BJ (cell line): ENCODE results near the gene UGGT2. TPM values are rescaled to one million over a fixed set of nuclear protein-coding genes. Genes with fewer than 3 reads are reported as not detected.

Source experiments
- CTCF ChIA-PET: fragments of 350-600 bp; formaldehyde crosslinking; extraction: SDS; loops from one replicate; lab custom pipeline; 2021; ENCODE audit warnings: antibody characterized with exemption, inconsistent platforms; lab: Yijun Ruan, JAX
- POLR2A ChIA-PET: fragments of 300-600 bp; sonication (Branson Sonifier 250); formaldehyde crosslinking; extraction: SDS; loops from one replicate; lab custom pipeline; 2021; ENCODE audit warnings: antibody characterized with exemption; lab: Charles Lee
- DNase-seq: peaks from one replicate; pipeline ENCODE4 v3.0.0-alpha.2; 2011; ENCODE audit warnings: low read depth
- H3K27me3 ChIP-seq: 2 replicates; pipeline ENCODE4 v1.6.0; 2011; ENCODE audit warnings: low read length; ENCODE audit not compliant: control insufficient read depth, insufficient read depth
- H3K36me3 ChIP-seq: 2 replicates; pipeline ENCODE4 v1.5.1; 2011; ENCODE audit warnings: low read length; ENCODE audit not compliant: control insufficient read depth, insufficient read depth
- H3K4me3 ChIP-seq: 2 replicates; pipeline ENCODE4 v1.5.1; 2011; ENCODE audit warnings: low read depth, mild to moderate bottlenecking, control low read depth, low read length
- polyA plus RNA-seq: library from polyadenylated mRNA; depleted of rRNA; stranded (reverse); fragments of >200 nt; gene quantifications from 2 replicates; pipeline ENCODE4 v1.2.3, GENCODE V29; 2011
- TF ChIP-seq, protein P1 (sequence below): IDR thresholded peaks from 2 replicates; pipeline ENCODE4 v1.5.1; 2011; ENCODE audit warnings: low read depth, mild to moderate bottlenecking, control low read depth, inconsistent platforms, low read length, moderate library complexity; ENCODE audit not compliant: insufficient read depth

UGGT2 gene
- polyA plus RNA-seq, 1 experiment = 20.2 TPM

DNA sequence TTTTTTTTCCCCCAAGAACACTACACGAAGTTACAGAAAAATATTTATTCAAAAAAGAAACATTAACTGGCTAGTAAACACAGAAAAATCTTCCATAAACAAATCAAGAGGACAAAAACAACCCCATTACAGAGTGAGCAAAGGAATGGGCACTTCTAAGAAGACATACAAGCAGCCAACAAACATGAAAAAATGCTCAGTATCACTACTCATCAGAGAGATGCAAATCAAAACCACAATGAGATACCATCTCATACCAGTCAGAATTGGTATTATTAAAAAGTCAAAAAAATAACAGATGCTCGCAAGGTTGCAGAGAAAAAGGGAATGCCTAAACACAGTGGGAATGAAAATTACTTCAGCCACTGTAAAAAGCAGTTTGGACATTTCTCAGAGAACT lies 131.7 kb downstream of the UGGT2 start:
- peak; percentile 8 for DNase-seq
- ChIA-PET CTCF (no interaction called here), POLR2A (no interaction called here)
- no peak overlapping the region for H3K4me3 ChIP-seq
- H3K36me3 ChIP-seq = no peaks in the 10 kb centered on the region
- TF ChIP-seq, protein P1, sequence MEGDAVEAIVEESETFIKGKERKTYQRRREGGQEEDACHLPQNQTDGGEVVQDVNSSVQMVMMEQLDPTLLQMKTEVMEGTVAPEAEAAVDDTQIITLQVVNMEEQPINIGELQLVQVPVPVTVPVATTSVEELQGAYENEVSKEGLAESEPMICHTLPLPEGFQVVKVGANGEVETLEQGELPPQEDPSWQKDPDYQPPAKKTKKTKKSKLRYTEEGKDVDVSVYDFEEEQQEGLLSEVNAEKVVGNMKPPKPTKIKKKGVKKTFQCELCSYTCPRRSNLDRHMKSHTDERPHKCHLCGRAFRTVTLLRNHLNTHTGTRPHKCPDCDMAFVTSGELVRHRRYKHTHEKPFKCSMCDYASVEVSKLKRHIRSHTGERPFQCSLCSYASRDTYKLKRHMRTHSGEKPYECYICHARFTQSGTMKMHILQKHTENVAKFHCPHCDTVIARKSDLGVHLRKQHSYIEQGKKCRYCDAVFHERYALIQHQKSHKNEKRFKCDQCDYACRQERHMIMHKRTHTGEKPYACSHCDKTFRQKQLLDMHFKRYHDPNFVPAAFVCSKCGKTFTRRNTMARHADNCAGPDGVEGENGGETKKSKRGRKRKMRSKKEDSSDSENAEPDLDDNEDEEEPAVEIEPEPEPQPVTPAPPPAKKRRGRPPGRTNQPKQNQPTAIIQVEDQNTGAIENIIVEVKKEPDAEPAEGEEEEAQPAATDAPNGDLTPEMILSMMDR = no peak
- no peaks in the 10 kb centered on the region for H3K27me3 ChIP-seq

DNA sequence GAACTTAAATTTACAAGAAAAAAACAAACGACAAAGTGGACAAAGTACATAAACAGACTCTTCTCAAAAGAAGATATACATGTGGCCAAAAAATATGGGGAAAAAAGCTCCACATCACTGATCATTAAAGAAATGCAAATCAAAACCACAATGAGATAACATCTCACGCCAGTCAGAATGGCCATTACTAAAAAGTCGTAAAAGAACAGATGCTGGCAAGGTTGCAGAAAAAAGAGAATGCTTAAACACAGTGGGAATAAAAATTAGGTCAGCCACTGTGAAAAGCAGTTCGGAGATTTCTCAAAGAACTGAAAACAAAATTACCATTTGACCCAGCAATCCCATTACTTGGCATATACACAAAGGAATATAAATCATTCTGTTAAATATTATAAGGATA lies 132.7 kb downstream of the UGGT2 start:
- TF ChIP-seq, protein P1 = no peak
- CTCF ChIA-PET = no interaction called here
- POLR2A ChIA-PET = no interaction called here
- no peaks in the 10 kb centered on the region for H3K27me3 ChIP-seq
- H3K36me3 ChIP-seq = peaks cover 3% of the 10 kb centered on the region; the same call in 1 of the 2 replicates
- DNase-seq = no peak
- no peak overlapping the region for H3K4me3 ChIP-seq

DNA sequence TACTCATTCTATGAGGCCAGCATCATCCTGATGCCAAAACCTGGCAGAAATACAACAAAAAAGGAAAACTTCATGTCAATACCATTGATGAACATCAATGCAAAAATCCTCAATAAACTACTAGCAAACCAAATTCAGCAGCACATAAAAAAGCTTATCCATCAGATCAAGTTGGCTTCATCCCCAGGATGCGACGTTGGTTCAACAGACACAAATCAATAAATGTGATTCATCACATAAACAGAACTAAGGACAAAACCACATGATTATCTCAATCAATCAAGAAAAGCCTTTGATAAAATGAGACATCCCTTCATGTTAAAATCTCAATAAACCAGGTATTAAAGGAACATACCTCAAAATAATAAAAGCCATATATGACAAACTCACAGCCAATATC lies 134.3 kb downstream of the UGGT2 start:
- TF ChIP-seq, protein P1 = no peak
- DNase-seq = no peak
- POLR2A ChIA-PET = no interaction called here
- H3K27me3 ChIP-seq = no peaks in the 10 kb centered on the region
- CTCF ChIA-PET = interaction anchor here (1.2 kb wide), 1 partner anchor 16 kb away, joined by 3 read pairs; no protein-coding TSS in a partner anchor
- no peak overlapping the region for H3K4me3 ChIP-seq
- peaks cover 4% of the 10 kb centered on the region; the same call in 1 of the 2 replicates for H3K36me3 ChIP-seq

DNA sequence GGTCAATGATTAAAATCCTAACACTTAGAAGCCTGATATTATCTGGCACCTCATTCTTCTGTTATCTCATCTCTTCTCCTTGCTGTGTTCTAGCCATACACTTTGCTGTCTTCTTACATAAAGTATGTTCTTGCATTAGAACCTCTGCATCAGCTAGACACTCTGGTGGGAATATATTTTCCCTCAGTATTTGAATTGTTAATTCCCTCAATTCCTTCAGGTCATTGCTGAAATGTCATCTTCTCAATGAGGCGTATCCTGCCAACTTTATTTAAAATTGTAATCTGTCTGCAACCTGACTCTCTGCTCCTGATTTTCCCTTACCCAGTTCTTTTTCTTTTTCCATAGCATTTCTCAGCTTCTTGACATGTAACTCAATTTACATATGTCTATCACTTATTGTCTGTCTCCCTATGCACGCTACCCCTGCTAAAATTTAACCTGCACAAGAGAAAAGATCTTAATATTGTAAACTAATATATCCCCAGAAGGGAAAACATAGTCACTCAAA lies 138.2 kb downstream of the UGGT2 start:
- TF ChIP-seq, protein P1 = no peak
- ChIA-PET POLR2A (interaction anchor here (0.6 kb wide), 1 partner anchor 9 kb away, joined by 4 read pairs; no protein-coding TSS in a partner anchor), CTCF (no interaction called here)
- H3K36me3 ChIP-seq = peaks cover 4% of the 10 kb centered on the region; the same call in 1 of the 2 replicates
- no peak for DNase-seq
- no peak overlapping the region for H3K4me3 ChIP-seq
- no peaks in the 10 kb centered on the region for H3K27me3 ChIP-seq

DNA sequence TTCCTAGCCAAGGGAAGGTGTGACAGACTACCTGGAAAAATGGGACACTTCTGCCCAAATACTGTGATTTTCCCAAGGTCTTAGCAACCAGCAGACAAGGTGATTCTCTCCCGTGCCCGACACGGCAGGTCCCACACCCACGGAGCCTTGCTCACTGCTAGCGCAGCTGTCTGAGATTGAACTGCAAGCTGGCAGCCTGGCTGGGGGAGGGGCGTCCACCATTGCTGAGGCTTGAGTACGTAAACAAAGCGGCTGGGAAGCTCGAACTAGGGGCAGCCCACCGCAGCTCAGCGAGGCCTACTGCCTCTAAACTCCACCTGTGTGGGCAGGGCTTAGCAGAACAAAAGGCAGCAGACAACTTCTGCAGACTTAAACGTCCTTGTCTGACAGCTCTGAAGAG lies 146.2 kb downstream of the UGGT2 start:
- ChIA-PET POLR2A (no interaction called here), CTCF (interaction anchor here (1.4 kb wide), 1 partner anchor 10 kb away, joined by 4 read pairs; no protein-coding TSS in a partner anchor)
- TF ChIP-seq, protein P1 = no peak
- H3K4me3 ChIP-seq = no peak overlapping the region
- 0 out of 2 replicates have a peak, but pooled peaks cover 2% of the 10 kb centered on the region for H3K36me3 ChIP-seq
- no peak for DNase-seq
- no peaks in the 10 kb centered on the region for H3K27me3 ChIP-seq
